ENCODE results near the gene CRTC1.
"Not testable (repeated sequence)": the region's sequence is repeated elsewhere in the genome, so short reads cannot be mapped to it uniquely, and the experiment has no call there.

Gene CRTC1

DNA sequence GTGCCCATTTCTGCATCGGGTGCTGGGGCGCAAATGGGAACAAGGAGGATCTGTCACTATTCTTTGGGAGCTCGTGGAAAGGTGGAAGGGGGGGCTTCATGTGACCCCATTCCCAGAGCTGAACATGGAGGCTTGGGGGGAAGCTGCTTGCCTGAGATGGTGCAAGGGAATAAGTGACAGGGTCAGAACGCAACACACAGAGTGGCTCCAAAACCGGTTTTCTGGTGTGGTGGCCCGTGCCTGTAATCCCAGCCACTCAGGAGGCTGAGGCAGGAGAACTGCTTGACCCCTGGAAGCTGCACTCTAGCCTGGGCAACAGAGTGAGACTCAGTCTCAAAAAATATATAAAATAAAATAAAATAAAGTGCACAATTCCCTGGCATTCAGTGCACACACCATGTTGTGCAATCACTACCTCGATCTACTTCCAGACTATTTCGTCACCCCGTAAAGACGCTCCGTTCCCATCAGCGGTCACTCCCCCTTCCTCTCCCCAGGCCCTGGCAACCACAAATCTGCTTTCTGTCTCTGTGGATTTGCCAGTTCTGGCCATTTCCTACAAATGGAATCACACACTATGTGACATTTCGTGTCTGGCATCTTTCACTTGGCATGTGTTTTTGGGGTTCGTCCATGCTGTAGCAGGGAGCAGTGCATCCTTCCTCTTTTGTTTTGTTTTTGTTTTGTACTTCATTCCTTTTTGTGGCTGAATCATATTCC lies 125.8 kb downstream of the CRTC1 start:
- no peak for DNase-seq

DNA sequence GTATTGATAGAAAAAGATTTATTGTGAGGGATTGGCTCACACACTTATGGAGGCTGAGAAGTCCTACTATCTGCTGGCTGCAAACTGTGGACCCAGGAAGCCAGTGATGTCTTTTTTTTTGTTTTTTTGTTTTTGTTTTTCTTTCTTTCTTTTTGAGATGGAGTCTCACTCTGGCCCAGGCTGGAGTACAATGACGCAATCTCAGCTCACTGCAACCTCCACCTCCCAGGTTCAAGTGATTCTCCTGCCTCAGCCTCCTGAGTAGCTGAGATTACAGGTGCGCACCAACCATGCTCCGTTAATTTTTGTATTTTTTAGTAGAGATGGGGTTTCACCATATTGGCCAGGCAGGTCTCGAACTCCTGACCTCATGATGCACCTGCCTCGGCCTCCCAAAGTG lies 128.2 kb downstream of the CRTC1 start:
- not testable (repeated sequence) for DNase-seq

GRCh38 chr19:18814063-18814462 lies 130.6 kb downstream of the CRTC1 start:
- no peak for DNase-seq

- no peak for DNase-seq
Observed at GRCh38 chr19:18815673-18816072, 132.2 kb downstream of the CRTC1 start.

- not testable (repeated sequence) for DNase-seq
Observed at GRCh38 chr19:18816645-18817044, 133.2 kb downstream of the CRTC1 start.

DNA sequence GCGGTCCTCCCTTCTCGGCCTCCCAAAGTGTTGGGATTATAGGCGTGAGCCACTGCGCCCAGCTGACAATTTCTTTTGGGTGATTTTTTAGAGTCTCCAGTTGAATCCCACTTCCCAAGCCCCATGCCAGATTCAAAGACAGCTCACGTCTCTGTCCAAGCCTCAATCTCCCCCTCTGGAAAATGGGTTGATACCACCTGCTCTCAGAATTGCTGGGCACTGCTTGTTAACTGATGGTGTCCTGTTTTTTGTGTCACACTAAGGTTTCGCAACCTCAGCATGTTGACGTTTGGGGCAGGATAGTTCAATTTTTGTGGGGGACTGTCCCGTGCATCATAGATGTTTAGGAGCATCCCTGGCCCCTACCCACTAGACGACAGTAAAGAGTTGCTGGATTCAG lies 134.1 kb downstream of the CRTC1 start:
- no peak for DNase-seq

DNA sequence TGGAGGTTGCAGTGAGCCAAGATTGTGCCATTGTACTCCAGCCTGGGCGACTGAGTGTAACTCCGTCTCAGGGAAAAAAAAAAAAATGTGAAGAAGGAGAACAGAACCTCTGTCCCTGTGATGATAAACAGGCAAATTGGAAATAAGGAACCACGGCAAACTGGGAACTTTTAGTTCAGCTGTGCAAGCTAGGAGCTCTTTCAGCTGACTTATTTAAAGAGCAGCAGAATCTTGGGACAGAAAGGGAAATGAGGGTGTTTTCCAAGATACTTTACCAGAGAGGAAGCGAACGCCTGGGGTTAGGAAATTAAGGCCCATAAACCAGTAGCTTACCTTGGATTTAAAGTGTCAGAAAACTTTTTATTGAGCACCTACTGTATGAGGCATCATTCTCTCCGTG lies 145.3 kb downstream of the CRTC1 start:
- no peak for DNase-seq

- DNase-seq: no peak
Observed at GRCh38 chr19:18830488-18830887, 147.0 kb downstream of the CRTC1 start.

- peak; percentile 94 to 95 for DNase-seq
Observed at GRCh38 chr19:18831524-18832305, 148.2 kb downstream of the CRTC1 start, which contains the start of gene UPF1. UPF1 (plus strand) TSS chr19:18831959; CDS start chr19:18832210, 251 bp downstream.

Measured in activated CD4-positive, alpha-beta T cell treated with anti-CD3 and anti-CD28 coated beads, Interleukin-2, amount 50 U/mL, for 4 hours (primary cell).